Measurements from ENCODE around the gene RPTN.

Gene RPTN, protein sequence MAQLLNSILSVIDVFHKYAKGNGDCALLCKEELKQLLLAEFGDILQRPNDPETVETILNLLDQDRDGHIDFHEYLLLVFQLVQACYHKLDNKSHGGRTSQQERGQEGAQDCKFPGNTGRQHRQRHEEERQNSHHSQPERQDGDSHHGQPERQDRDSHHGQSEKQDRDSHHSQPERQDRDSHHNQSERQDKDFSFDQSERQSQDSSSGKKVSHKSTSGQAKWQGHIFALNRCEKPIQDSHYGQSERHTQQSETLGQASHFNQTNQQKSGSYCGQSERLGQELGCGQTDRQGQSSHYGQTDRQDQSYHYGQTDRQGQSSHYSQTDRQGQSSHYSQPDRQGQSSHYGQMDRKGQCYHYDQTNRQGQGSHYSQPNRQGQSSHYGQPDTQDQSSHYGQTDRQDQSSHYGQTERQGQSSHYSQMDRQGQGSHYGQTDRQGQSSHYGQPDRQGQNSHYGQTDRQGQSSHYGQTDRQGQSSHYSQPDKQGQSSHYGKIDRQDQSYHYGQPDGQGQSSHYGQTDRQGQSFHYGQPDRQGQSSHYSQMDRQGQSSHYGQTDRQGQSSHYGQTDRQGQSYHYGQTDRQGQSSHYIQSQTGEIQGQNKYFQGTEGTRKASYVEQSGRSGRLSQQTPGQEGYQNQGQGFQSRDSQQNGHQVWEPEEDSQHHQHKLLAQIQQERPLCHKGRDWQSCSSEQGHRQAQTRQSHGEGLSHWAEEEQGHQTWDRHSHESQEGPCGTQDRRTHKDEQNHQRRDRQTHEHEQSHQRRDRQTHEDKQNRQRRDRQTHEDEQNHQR

GRCh38 chr1:152159144-152159543 lies at the start of gene RPTN:
Gene RPTN, minus strand, starts transcription at chr1:152159228. Its CDS starts 1,339 bp downstream, at chr1:152157889.
- DNase-seq (ENCODE audit: low spot score), result no peak

- DNase-seq (ENCODE audit: low spot score), result no peak
These were observed 40.0 kb upstream of the RPTN start for GRCh38 chr1:152198982-152199381.

DNA sequence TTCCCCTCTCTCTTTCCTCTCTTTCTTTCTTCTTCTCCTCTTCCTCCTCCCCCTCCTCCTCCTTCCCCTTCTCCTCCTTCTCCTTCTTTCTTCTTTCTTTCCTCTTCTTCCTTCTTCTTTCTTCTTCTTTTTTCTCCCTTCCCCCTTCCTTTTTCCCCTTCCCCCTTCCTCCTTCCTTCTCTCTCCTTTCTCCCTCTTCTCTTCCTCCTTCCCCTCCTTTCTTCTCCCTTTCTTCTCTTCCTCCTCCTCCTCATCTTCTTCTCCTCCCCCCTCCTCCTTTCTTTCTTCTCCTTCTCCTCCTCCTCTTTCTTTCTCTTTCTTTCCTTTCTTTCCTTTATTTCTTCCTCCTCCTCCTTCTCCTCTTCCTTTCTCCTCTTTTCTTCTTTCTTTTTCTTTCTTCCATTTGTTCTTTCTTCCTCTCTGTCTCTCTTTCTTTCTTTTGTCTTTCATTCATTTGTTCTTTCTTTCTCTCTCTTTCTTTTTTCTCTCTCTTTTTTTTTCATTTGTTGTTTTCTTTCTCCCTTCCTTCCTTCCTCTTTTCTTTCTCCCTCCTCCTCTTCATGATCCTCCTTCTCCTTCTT lies 38.4 kb upstream of the RPTN start:
- no peak for DNase-seq (ENCODE audit: low spot score)

DNA sequence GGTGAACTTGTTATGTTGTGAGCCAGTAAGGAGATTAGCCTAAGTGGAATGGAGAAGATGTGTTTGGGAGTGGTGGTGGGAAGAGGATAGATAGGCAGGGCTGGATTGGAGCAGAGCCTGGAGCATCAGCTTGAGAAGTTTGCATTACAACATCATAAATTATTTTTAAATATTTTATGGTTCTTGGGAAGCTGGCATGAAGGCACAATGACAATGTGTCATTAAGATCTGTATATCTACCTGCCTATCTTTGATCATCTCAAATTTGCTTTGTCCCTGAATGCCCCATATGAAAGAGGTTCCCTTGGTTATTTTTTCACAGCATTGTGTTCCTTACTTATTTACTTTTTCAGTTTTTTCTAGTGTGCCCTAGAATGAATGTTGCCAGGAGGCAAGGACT lies 32.7 kb upstream of the RPTN start:
- no peak for DNase-seq (ENCODE audit: low spot score)

DNA sequence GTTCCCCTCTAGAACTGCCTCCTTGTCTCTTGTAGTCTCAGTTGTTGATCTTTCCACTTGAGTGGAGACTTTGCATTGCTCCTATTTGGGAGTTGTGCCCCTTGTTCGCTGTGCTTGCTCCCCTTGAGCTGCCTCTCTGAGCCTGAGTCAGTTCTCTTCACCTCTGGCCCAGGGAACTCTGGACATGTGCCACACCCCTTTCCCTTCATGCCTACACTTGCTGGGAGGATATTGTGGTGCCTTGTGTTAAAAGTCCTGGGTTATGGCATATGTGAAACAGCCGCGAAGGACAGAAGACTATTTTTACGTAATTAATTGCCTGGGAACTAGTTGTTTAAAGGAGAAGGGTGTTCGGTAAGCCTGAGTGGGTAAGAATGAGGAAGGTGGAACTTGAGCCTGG lies 32.2 kb upstream of the RPTN start:
- no peak for DNase-seq (ENCODE audit: low spot score)

DNA sequence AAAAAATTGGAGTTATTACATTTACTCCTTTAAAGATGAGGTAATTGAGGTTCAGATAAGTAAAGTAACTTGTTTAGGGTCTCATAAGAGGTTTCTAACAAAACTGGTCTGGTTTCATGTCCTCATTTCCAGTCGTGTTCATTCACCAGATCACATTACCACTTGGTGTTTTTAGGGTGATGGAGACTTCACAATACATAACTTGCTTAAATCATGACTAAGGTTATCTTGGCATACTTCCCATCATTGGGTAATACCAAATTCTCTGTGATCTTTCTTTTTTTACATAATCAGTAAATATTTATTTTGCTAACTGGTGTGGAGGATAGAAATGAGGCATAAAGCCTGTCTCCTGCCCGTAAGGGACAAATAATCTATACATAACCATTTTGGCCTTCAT lies 31.6 kb upstream of the RPTN start:
- DNase-seq (ENCODE audit: low spot score), result no peak

GRCh38 chr1:152189657-152190442 lies 30.8 kb upstream of the RPTN start:
- DNase-seq (ENCODE audit: low spot score), result peak; percentile 35

GRCh38 chr1:152188673-152189591 lies 29.9 kb upstream of the RPTN start:
- peak; percentile 68 for DNase-seq (ENCODE audit: low spot score)

GRCh38 chr1:152186556-152187285 lies 27.7 kb upstream of the RPTN start:
- no peak for DNase-seq (ENCODE audit: low spot score)

- peak; percentile 37 for DNase-seq (ENCODE audit: low spot score)
These were observed 26.7 kb upstream of the RPTN start for GRCh38 chr1:152185544-152186391.

GRCh38 chr1:152182944-152183361 lies 23.9 kb upstream of the RPTN start:
- DNase-seq (ENCODE audit: low spot score), result no peak

GRCh38 chr1:152182431-152182830 lies 23.4 kb upstream of the RPTN start:
- no peak for DNase-seq (ENCODE audit: low spot score)

- no peak for DNase-seq (ENCODE audit: low spot score)
These were observed 20.5 kb upstream of the RPTN start for GRCh38 chr1:152179566-152179965.

DNA sequence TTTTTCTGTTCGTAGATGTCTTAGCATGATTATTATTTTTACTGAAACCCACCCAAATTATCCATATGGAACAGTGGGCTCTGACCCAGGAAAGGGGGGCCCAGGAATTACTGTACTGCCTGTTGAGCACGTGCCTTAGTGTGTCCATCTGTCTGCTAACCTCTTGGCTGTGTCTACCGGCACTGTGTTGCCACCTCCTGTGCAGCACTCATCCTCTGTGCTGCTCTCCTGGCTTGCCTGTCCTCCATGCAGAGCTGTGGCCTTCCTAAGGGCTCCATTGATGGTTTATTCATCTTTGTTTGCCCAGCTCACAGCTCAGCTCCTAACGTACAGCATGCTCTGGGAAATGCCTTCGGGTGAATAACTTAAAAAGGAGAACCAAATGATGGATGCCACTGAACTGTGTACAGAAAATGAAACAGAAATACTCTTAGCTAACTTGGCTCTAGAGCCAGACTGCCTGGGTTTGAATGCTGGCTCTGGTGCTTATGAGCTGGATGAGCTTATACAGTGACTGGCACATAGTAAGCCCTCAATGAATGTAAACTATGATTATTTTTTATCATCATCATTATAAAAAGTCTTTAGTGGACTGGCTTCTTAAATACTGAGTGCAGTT lies 11.4 kb upstream of the RPTN start:
- no peak for DNase-seq (ENCODE audit: low spot score)

DNA sequence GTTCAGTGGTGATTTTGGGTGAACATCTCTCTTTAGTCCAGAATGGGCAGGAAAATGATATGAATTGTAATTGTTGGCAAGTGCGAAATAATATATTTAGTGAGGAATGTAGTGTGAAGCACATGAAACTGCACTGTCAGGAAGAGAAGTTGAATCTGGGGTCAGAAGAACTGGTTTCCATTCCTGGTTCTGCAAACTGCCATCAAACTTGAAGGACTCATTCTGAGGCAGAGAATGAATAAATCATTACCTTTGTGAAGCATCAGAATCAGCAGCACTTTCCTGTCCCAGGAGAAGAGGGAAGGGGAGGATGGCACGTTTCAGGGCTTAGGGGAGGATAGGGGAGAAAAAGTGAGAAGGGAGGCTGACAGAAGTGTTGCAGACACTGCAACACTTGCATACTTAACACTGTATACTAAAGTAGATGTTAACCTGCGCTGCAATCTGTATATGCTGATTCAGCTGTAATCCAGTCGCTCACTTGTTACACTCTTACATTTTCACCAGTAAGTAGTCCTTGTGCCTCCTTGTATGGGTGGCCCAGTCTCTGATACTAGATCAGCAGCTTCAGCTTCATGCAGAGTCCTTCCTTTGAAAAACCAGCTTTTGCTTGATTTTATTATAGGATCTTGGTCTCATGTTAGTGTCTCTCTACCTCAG lies 10.5 kb upstream of the RPTN start:
- DNase-seq (ENCODE audit: low spot score), result no peak

GRCh38 chr1:152168535-152168868 lies 9.5 kb upstream of the RPTN start:
- DNase-seq (ENCODE audit: low spot score), result no peak

GRCh38 chr1:152167835-152168534 lies 9.0 kb upstream of the RPTN start:
- no peak for DNase-seq (ENCODE audit: low spot score)

DNA sequence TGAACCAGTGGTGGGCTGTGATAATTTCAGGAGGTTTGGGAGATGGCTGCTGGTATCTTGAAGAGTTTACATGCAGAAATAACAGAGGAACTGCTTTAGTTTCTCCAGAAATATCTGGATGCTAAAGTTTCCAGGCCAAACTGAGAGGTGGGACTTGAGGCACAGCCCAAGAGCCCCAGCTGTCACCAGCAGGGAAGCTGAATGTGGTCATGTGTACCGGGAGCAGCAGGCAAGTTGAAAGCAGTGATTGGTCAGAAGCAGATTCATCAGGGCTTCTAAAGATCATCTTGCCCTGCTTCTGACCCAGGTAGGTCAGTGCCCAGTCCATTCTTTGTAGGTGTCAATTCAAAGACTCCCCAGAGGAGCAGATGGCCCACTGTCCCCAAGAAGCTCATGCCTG lies 7.9 kb upstream of the RPTN start:
- DNase-seq (ENCODE audit: low spot score), result no peak
